K562 (cell line): ENCODE data around the gene C11orf52. TPM values are rescaled to one million over a fixed set of nuclear protein-coding genes. Genes with fewer than 3 reads are reported as not detected.
A peak's percentile ranks its signal among the peaks of the same experiment; 100 is the strongest.

Experiments
- AFF4 ChIP-seq: sonication (generic); formaldehyde crosslinking; IDR thresholded peaks from 2 replicates; pipeline ENCODE4 v1.8.0; 2023; ENCODE audit warnings: mild to moderate bottlenecking, missing genetic modification reagents
- CC2D1A ChIP-seq: fragments of 450-650 bp; IDR thresholded peaks from 2 replicates; pipeline ENCODE4 v1.6.1; 2017; ENCODE audit warnings: mild to moderate bottlenecking
- KAT7 ChIP-seq: sonication (generic); formaldehyde crosslinking; IDR thresholded peaks from 2 replicates; pipeline ENCODE4 v1.8.0; 2022; ENCODE audit warnings: missing genetic modification reagents, mild to moderate bottlenecking, borderline replicate concordance
- NFE2L1 ChIP-seq: fragments of 450-650 bp; IDR thresholded peaks from 2 replicates; pipeline ENCODE4 v1.6.1; 2016; ENCODE audit warnings: missing genetic modification characterization, low read depth, mild to moderate bottlenecking, missing compliant biosample characterization, moderate library complexity, borderline replicate concordance
- NUFIP1 ChIP-seq: fragments of 450-650 bp; IDR thresholded peaks from 2 replicates; pipeline ENCODE4 v1.6.1; 2018; ENCODE audit not compliant: partially characterized antibody
- SIN3A ChIP-seq, 2 experiments: fragments of 150-350 bp in 1 of 2; IDR thresholded peaks; 2 replicates each; pipeline ENCODE4 v1.6.1; 2011 to 2016; ENCODE audit warnings: borderline replicate concordance in 2 of 2, low read depth in 2 of 2, low read length in 2 of 2, mild to moderate bottlenecking in 2 of 2, moderate library complexity in 2 of 2; ENCODE audit not compliant: control insufficient read depth in 1 of 2
- SIX5 ChIP-seq, 2 experiments: IDR thresholded peaks; 2 replicates each; pipeline ENCODE4 v1.6.1; 2011; ENCODE audit warnings: low read length in 2 of 2, borderline replicate concordance in 1 of 2, low read depth in 1 of 2, mild to moderate bottlenecking in 1 of 2, moderate library complexity in 1 of 2; ENCODE audit not compliant: insufficient read depth in 1 of 2
- SMAD4 ChIP-seq: fragments of 250-450 bp; sonication (Bioruptor Pico); conservative IDR thresholded peaks from 2 replicates; pipeline ENCODE4 v1.8.0; 2021; ENCODE audit warnings: inconsistent platforms, mild to moderate bottlenecking, moderate library complexity
- ZKSCAN1 ChIP-seq: fragments of 150-350 bp; IDR thresholded peaks from 2 replicates; pipeline ENCODE4 v1.6.1; 2016; ENCODE audit warnings: low read depth, low read length
- ZNF140 ChIP-seq: fragments of 250-450 bp; sonication (Bioruptor Pico); IDR thresholded peaks from 2 replicates; pipeline ENCODE4 v1.8.0; 2021; ENCODE audit warnings: moderate library complexity, mild to moderate bottlenecking, inconsistent platforms
- ZNF143 ChIP-seq: sonication (generic); formaldehyde crosslinking; IDR thresholded peaks from 2 replicates; pipeline ENCODE4 v1.9.0; 2022; ENCODE audit warnings: mild to moderate bottlenecking, missing genetic modification reagents
- polyA plus RNA-seq, 8 experiments: library from polyadenylated mRNA; depleted of rRNA in 4 of 8; stranded (reverse) in 5 of 8; unstranded in 3 of 8; fragments of >200 nt; fragmentation: Nextera tagmentation in 2 of 8; fragmentation: Illumina TruSeq in 1 of 8; extraction: Ambion mirVana in 2 of 8; extraction: Trizol in 1 of 8; gene quantifications; 2 replicates each; pipeline versions ENCODE4 v1.2.1 to v1.2.3, GENCODE V29; 2011 to 2014; ENCODE audit warnings: inconsistent platforms in 1 of 8, missing spikeins in 1 of 8
- total RNA-seq, 7 experiments: library from RNA; depleted of rRNA in 6 of 7; stranded (reverse); fragments of >200 nt in 6 of 7; fragmentation: Illumina TruSeq in 2 of 7; extraction: Trizol in 2 of 7; gene quantifications; 2 replicates each; pipeline versions ENCODE4 v1.2.1 to v1.2.3, GENCODE V29; 2011 to 2021; ENCODE audit warnings: low replicate concordance in 1 of 7
- TF ChIP-seq, protein P1 (sequence below): fragments of 150-350 bp; conservative IDR thresholded peaks from 2 replicates; pipeline ENCODE4 v1.6.1; 2014; ENCODE audit warnings: low read length

C11orf52 gene
- total and polyA plus RNA-seq, 9 of the 15 experiments (the other 6 are each of a cell fraction or from before 2014, with no cell fraction given): 0.29 to 2.9 (median 1.0) TPM

- TF ChIP-seq SIN3A (IDR thresholded peaks at IDR 0.05; ENCODE audit: borderline replicate concordance in 2 of 2, control insufficient read depth in 1 of 2, low read depth in 2 of 2, low read length in 2 of 2) (peak in 1 of 2 experiments; percentile 34; a peak in 1 of 4 replicates), NFE2L1 (tag) (no peak), AFF4 (CRISPR knock-in tag) (peak; percentile 25; the same call in 1 of the 2 replicates), CC2D1A (no peak), SIX5 (IDR thresholded peaks at IDR 0.05; ENCODE audit: borderline replicate concordance in 1 of 2, insufficient read depth in 1 of 2, low read depth in 1 of 2, low read length in 2 of 2) (no peak), ZNF140 (CRISPR knock-in tag) (no peak), ZKSCAN1 (no peak), SMAD4 (CRISPR knock-in tag) (peak; percentile 76), KAT7 (CRISPR knock-in tag) (0 out of 2 replicates have a peak, but pooled peaks have one; percentile 42), NUFIP1 (no peak), ZNF143 (CRISPR knock-in tag) (peak; percentile 26)
- TF ChIP-seq, protein P1, sequence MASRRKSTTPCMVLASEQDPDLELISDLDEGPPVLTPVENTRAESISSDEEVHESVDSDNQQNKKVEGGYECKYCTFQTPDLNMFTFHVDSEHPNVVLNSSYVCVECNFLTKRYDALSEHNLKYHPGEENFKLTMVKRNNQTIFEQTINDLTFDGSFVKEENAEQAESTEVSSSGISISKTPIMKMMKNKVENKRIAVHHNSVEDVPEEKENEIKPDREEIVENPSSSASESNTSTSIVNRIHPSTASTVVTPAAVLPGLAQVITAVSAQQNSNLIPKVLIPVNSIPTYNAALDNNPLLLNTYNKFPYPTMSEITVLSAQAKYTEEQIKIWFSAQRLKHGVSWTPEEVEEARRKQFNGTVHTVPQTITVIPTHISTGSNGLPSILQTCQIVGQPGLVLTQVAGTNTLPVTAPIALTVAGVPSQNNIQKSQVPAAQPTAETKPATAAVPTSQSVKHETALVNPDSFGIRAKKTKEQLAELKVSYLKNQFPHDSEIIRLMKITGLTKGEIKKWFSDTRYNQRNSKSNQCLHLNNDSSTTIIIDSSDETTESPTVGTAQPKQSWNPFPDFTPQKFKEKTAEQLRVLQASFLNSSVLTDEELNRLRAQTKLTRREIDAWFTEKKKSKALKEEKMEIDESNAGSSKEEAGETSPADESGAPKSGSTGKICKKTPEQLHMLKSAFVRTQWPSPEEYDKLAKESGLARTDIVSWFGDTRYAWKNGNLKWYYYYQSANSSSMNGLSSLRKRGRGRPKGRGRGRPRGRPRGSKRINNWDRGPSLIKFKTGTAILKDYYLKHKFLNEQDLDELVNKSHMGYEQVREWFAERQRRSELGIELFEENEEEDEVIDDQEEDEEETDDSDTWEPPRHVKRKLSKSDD: 0 out of 2 replicates have a peak, but pooled peaks have one; percentile 37
These were observed 8.0 kb downstream of the C11orf52 start (continued) for GRCh38 chr11:111926505-111927391.
